Upper lobe of left lung (tissue), 4 donors: Measurements from ENCODE around the gene TBL1XR1.

Experiments
- EP300 ChIP-seq, 4 donors: sonication (generic); formaldehyde crosslinking; IDR thresholded peaks; one replicate each; pipeline ENCODE4 v1.5.1; 2017; ENCODE audit warnings: antibody characterized with exemption in 4 of 4, control low read depth in 2 of 4
- POLR2A ChIP-seq, 4 donors: fragments of 450-650 bp; IDR thresholded peaks; one replicate each; pipeline ENCODE4 v1.5.1; 2016 to 2017; ENCODE audit warnings: antibody characterized with exemption in 4 of 4, mild to moderate bottlenecking in 2 of 4
- TF ChIP-seq, protein P1 (sequence below), 6 experiments: fragments of 450-650 bp in 4 of 6; fragments of 200-600 bp in 2 of 6; sonication (generic) in 2 of 6; IDR thresholded peaks; one replicate each; pipeline ENCODE4 v1.5.1; 2016 to 2019; ENCODE audit warnings: antibody characterized with exemption in 6 of 6

DNA sequence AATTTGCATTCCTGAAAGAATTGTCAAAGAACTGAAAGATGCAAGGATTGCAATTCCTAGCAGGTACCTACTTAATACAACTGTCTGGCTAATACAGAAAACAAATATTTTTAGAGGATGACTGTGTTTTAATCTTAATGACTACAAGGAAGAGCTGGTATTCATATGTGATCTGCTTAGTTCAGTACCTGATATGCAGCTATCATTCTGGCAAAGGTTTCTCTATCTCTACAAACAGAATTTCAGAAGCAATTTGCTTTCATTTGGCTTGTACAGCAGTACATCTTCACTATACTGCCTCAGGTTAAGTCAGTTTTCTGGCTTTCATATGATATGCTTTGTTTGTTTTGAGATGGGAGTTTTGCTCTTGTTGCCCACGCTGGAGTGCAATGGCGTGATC, 51.3 kb downstream of the TBL1XR1 start:
- TF ChIP-seq, protein P1, sequence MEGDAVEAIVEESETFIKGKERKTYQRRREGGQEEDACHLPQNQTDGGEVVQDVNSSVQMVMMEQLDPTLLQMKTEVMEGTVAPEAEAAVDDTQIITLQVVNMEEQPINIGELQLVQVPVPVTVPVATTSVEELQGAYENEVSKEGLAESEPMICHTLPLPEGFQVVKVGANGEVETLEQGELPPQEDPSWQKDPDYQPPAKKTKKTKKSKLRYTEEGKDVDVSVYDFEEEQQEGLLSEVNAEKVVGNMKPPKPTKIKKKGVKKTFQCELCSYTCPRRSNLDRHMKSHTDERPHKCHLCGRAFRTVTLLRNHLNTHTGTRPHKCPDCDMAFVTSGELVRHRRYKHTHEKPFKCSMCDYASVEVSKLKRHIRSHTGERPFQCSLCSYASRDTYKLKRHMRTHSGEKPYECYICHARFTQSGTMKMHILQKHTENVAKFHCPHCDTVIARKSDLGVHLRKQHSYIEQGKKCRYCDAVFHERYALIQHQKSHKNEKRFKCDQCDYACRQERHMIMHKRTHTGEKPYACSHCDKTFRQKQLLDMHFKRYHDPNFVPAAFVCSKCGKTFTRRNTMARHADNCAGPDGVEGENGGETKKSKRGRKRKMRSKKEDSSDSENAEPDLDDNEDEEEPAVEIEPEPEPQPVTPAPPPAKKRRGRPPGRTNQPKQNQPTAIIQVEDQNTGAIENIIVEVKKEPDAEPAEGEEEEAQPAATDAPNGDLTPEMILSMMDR (IDR thresholded peaks at IDR 0.05), result no peak
- no peak for TF ChIP-seq EP300 (IDR thresholded peaks at IDR 0.05)
- TF ChIP-seq POLR2A (IDR thresholded peaks at IDR 0.05), result no peak
